ENCODE measurements around the gene CASZ1.

CASZ1 gene

DNA sequence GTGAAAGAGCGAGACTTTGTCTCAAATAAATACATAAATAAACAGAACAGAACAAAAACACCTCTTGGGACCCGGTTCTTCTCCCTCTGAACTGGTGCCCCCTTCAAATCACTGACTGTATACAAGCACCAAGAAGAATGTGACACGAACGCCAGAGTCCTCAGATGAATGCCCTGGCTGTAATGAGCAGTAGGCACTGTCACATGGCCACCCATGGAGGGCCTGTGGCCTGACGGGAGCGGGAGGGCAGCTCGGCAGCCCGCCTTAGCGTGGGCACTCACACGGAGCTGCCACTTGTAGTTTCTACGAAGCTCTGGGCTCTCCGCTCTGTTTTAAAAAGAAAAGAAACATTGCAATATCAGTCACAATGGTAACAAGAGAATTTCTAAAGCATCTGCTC, 175.7 kb downstream of the CASZ1 start:
- no peak for DNase-seq

DNA sequence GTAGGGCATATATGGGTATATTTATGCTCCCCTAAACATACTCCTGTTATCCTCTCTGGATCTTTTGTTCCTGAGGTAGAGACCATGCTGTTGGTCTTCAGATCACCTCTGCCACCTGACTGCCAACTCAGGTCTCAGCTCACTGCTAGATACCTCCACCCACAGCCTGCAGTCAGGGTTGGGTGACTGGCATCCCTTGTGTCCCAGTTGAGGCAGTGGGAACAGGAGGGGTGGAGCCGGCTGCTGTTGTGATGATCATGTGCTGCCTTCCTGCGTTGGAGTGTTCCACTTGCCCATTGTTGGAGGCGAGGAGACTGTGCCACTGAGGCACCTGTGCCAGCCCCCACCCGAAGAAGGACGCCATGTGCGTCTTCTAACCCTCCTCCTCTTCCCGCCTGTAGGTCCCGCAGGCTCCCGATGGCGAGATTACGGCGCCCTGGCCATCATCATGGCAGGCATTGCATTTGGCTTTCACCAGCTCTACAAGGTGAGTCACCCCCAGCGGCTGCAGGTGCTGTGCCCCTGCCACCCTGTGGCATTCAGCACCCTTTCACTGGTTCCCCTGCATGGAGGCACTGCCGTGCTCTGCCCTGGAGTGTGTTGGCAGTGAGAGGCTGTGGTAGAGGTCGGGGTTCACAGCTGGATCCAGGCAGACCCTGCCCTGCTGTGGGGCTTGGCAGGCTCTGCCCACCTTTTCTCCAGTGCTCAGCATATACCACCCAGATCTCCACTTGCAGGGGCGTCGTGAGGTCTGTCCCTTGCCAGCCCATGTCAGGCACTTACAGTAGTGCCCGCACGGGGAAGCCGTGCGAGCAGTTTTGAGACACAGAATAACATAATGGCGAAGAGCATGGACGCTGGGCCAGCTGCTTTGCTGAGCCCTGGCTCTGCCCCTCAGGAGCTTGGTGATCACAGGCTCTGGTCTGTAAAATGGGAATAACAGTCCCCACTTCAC, 178.2 kb downstream of the CASZ1 start:
- no peak for DNase-seq

DNA sequence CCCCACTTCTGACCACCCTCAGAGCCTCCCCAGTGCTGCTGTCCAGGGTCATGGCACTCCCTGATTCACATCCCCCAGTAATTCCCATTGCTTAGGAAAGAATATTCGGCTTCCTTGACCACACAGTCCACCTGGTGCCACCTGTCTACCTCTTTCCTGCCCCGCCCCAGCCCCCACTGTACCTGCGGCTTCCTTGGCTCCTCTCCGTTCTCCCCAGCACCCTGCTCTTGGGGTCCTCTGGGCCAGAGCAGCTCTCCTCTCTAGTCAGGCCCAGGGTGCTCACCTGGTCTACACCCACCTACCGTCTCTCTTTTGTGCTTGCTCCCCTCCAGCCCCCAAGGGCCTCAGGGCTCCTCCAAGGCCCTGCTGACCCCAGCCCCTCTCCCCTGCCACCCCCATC, 179.1 kb downstream of the CASZ1 start:
- no peak for DNase-seq

DNA sequence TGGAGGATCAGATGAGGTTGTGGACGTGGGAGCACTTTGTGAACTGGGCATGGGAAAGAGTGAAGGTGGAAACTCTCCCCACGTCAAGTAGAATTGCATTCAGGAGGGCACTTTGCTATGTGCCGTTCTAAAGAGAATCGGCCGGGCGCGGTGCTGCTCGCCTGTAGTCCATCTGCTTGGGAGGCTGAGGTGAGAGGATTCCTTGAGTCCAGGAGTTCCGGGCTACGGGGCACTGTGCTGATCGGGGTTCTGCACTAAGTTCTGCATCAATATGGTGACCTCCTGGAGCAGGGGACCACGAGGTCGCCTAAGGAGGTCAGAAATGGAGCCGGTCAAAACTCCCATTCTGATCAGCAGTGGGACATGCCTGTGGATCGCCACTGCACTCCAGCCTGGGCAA, 179.8 kb downstream of the CASZ1 start:
- no peak for DNase-seq

DNA sequence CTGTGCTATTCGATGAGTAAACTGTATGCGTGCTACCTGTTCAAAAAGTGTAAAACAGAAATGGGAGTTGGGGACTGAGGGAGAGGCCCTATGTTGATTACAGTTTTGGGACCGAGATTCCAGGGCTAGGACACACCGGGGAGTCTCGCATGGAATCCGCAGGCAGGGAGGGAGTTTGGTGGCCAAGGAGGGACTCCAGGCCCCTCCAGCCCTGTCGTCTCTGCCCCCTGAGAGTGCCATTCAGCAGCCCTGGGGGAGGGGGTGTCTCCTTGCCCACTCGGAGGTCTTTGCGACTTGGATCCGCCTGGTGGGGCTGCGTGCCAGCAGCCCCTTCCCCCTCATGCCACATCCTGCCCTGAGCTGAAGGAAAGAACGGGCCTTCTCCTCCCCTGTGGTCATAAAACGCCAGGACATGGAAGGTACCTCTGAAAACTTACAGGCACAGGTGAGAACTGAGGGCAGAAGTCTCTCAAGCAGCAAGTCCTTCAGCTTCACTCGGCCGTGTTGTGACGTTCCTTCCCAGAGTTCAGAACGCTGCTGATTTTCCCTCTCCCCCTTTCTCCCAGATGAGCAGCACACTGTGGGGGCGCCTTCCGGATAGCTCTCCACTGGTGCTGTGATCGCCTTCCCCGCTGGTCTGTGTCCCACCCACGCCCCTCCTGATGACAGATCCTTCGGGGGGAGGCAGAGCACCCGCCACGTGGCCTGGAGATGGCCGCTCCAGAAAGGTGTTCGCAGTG, 180.3 kb downstream of the CASZ1 start:
- DNase-seq: no peak

DNA sequence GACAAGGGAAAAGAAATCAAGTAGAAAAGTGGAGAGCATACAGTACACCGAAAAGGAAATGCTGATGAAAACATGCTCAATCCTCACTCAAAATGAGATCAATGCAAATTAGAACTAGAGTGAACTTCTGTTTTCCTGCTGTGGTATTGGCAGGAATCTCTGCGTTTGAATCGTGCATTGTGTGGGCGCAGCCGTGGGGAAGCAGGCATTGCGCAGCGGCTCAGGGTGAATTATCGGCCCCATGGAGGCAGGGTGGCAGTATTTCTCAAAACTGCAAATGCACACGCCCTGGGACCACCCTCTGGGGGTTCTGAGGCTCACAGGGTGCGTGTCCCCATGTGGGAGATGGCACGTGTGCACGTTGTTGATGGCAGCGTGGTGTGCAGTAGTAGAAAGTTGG, 181.1 kb downstream of the CASZ1 start:
- peak; percentile 75 to 79 for DNase-seq

DNA sequence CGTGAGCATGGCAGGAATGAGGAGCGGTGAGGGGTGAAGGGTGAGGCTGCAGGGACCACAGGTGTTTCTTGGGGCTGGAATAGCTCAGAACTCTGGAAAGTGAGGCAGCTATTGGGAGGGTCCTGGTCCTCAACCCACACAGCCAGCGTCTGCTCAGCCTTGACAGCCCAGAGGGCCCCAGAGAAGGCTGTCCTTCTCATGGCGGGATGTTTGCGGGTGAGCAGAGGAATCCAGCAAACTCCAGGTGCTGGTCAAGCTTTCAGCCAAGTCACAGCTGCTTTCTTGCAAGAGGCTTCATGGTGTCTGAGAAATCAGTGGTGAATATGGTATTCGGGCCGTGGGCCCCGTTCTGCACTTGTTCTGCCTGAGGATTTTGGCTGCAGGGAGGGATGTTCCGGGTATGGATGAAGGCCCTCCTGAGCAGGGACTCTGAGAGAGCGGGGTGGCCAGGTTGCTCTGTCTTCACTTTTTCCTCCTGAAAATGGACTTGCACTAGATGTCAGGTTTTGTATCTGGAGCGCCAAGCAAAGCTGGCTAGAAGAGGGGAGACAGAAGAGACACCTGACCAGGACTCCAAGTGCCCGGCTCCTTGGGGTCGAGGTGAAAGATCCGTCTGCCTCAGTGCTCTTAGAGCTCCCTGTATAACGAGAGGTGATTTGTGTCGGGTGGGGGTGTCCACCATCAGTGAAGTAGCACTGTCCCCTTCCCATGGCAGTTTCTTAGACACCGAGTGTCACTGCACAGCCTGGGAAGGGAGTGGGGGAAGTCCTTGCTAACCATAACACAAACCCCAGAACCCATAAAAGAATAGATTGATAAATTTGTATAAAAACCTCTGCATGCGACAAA, 181.8 kb downstream of the CASZ1 start:
- no peak for DNase-seq

DNA sequence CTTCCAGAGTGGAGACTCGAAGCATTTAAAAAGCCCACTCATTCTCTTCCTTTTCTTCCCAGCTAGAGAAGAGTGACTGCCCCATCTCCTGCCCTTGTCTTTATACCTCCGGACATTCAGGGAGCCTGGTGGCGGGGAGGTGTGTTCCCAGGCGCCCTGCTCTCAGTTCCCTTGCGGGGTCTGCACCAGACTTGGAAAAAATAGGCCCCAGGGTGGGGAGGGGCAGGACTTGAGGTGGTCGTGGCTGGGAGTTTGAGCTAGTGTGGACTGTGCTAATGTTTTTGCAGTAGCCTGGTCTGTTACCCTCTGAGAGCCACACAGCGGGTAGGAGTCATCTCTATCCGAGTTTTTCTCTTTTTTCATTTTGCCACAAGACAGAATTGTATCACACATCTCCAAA, 182.6 kb downstream of the CASZ1 start:
- no peak for DNase-seq

DNA sequence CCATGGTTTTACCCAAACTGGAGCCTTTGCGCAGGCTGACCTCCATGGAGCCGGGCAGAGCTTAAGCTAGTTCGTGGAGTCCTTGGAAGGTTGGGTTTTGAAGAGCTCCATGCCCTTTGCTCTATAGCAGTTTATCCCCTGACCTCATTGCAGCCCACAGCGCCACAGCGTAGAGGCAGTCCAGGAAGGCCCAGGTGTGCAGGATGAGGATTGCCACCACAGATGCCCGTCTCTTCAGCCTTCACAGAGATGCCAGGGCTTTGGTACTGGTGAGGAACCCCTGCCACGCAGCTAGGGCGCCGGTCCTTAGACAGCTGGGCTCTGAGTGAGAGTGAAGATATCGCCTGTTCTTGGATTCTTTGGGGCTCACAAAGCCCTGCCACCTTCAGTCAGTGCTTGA, 183.1 kb downstream of the CASZ1 start:
- DNase-seq: no peak

DNA sequence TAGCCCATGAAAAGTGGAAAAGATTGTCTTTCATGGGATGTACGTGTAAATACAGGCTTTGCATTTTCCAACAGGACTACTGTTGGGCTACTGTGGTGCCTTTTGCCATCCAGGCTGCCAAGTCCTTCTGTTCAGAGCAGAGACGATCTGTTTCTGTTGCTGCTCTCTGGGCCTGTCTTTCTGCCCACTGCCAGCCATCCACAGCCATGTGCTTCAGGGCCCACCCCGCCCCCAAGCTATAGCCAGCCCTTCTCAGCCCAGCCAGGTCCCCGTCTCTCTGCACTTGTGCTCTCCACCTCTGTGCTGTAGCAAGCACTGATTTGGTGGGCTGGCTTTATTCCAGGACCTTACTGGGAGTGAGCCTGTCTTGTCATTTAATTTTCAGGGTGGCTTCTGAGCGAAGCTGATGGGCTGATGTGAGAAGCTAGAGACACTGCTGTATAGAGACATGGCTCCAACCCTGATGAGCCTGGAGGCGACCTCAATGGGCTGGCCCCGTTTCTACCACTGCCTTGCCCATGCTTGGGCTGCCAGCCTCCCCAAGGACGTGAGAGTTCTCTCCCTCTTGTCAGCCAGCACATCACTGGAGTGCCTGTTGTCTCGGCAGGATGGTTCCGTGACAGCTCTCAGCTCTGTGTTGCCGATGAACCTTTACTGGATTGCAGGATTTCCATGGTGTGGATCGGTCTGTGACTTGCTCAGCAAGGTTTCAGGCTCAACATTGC, 183.8 kb downstream of the CASZ1 start:
- DNase-seq: no peak

DNA sequence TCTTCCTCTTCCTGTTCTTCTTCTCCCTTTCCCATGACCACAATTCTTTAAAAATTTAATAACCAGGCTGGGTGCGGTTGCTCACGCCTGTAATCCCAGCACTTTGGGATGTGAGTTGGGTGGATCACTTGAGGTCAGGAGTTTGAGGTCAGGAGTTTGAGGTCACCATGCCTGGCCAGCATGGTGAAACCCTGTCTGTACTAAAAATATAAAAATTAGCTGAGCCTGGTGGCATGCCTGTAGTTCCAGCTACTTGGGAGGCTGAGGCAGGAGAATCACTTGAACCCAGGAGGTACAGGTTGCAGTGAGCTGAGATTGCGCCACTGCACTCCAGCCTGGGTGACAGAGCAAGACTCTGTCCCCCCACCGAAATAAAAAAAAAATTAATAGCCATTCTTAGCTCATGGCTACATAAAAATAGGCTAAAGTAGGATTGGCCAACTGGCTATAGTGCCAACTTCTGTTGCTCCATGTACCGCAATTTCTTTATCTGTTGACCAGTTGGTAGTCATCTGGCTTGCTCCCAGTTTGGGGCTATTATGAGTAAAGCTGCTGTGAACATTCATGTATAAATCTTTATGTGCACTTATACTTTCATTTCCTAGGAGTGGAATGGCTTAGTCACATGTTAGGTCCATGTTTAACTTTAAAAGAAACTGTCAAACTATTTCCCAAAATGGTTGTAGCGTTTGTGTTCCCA, 185.4 kb downstream of the CASZ1 start:
- DNase-seq: no peak

DNA sequence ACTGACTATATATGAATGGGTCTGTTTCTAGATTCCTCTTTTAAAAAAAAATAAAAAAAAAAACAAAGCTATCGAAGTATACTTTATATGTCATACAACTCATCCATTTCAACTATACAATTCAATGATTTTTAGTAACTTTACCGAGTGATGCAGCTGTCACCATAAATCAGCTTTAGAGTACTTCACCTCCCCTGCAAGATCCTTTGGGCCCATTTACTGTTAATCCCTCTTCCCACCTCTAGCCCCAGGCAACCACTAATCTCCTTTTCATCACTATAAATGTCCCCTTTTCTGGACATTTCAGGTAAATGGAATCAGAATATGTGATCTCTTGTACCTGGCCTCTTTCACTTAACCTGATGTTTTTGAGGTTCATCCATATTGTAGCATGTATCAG, 187.8 kb downstream of the CASZ1 start:
- DNase-seq: no peak

DNA sequence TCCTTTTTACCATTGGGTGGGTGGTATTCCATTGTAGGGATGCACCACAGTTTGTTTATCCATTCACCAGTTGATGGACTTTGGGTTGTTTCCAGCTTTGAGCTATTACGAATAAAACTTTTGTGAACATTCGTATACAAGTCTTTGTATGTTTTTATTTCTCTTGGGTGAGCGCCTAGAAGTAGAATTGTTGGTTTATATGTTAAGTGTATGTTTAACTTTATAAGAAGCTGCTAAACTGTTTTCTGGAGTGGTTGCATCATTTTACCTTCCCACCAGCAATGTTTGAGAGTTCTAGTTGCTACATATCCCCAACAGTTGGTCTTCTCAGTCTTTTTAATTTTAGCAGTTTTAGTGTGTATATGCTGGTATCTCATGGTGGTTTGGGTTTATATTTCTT, 189.2 kb downstream of the CASZ1 start:
- no peak for DNase-seq

DNA sequence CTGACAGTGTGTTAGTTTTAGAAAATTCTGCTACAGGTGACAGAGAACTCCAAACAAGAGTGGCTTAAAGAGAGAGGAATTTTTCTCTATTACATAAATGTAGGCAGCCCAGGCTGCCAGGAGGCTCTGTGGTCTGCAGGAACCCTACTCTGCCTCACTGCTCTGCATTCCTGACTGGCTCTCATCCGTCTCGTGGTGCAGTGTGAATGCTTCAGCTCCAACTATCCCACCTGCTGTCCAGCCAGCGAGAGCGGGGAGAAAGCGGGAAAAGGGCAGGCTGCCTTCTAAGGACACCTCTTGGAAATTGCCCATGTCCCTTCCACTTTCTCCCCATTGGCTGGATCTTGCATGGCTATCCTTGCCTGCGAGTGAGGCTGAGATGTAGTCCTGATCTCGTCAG, 190.4 kb downstream of the CASZ1 start:
- no peak for DNase-seq

DNA sequence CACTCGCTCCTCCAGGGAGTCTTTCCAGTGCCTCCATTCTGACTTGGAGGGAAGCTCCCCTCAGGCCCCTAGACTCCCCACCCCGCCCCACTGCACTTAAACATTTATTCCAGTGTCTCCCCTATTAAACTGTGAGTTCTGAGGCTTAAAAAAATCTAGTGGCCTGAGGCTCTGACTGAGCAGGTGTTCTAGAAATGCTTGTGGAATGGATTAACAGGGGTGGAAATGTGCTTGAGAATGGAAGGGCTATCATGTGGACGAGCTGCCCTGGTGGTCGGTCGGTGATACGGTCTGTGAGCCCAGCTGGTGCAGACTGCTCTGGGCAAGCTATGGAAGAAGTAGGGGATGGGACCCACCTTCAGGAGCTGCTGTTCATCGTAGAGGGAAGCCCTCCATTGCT, 191.5 kb downstream of the CASZ1 start:
- no peak for DNase-seq

DNA sequence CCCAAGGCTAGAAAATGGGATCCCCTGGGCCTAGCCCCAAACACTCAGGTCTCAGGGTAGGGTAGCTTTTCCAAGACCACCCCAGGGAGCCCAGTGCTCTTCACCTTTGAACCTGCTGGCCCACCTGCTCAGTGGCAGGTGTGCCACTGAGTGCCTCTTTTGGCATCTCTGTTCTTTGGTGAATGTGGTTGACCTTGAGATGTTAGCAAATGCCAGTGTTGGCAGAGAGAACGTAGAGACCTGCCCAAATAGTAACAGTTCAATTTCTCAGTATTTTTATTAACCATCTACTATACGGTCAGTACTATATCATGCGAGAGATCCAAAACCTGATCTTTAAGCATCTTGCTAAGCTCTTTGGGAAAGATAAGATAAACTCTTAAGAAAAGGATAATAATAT, 193.5 kb downstream of the CASZ1 start:
- no peak for DNase-seq

DNA sequence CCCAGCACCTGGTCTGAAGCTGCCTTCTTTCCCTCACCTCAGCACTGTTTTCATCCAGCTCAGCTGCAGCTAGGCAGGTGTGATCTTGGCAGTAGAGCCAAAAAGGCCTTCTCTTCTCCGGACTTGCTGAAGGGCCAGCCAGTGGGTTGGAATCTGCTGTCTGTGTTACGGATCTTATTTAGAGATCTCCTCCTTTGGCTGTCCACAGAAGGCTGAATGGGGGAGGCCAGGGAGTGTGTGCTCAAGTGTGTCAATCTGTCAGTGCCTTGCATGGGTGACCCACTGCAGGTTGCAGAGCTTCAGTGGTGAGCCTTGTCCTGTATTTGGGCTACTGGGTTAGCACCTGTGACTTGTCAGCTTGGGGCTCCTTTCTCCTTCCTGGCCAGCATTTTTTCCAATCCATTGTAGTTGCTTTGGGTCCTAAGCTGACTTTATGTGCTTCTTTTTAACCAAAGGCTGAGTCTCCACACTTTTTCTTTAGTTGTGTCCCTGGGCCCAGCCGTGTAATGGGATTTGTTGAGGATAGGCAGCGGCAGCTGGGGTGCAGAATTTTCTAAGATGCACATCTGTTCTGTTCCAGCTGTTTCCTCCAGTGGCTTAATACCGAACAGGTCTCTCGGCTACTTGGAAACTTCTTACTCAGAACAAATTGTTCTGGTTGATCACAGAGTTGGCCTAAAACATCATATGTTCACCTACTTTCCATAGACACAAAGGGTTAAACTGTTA, 194.9 kb downstream of the CASZ1 start:
- DNase-seq: no peak

DNA sequence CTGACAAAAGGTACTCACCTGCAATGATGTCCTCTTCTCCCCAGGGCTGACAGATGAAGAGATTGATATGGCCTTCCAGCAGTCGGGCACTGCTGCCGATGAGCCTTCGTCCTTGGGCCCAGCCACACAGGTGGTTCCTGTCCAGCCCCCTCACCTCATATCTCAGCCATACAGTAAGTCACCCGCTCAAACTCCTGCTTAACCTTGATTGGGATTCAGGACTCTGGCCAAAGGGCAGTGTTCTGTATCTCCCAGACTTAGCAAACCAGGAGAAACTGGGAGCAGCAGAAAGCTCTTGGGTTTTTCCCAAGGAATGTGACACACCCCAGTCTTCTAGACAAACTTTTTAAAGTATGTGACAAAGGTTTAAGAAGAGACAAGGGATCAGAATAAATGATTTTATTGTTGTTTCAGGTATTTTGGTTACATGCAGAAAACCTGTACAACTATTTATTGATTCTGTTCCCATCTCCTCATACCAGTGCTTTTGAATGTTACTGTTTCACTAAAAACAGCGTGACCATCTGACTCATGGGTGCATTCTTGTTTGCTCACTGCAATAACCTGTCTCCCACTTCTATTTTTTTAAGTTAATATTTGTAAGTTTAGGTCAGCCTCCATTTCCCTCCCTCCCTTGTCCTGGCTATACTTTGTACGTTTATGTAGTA, 197.1 kb downstream of the CASZ1 start:
- DNase-seq: no peak

DNA sequence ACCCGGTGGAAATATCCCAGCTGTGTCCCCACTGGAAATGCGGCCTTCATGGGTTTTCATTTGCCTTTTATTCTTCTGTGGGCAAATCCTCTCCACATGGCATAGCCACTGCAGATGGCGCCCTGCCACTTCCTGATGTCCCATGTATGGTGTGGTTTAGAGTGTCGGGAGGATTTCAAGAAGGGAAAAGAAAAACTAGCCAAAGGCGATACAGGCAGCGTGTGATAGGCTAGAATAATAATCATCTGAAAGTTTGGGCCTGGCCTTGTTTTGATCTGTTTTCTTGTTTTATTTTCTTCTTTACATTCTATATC, 198.1 kb downstream of the CASZ1 start:
- DNase-seq: no peak

DNA sequence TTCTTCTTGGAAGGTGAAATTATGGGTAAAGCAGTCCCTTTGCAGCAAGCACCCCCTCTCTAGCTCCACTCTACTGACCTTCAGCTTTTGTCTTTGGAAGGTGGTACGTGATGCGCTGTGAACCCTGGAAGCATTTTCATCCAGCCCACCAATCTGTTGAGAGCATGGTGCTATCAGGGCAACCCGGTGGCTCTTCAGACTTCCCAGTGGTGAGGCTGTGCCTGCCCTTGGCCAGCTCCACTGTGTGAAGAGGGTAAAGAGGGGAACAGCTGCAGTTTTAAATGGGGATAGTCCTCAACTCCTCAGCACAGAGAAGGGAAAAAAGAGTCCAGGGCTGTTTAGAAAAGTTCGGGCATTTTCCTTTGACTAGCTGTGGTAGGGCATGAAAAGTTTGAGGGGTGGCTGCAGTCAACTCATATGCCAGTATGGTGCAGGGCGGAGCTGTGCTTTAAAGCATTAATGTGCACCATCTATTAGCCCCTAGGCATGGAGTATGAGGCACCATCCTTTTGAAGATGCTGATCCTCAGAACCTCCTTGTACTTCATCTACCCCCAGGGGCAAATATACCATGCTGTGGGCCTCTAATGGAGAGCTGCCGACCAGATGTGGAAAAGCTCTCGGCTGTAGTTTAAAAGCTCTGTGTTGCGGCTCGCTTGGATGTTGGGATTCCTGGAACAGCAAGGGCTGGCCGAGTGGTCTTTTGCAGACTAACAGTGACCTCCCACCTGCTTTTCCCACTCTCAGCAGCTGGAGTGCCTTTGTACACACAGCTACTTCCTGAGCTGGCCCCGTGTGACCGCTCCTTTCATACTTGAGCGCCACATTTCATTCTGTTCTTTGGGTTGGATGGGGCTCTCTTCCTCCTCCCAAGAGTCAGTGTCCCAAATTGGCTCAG, 198.7 kb downstream of the CASZ1 start:
- DNase-seq: no peak

Measured in inflammatory macrophage treated with lipopolysaccharide for 1 hour (primary cell).